Epithelial cell of esophagus (primary cell): ENCODE results near the gene OR8D2.

Experiments
- DNase-seq: peaks from one replicate; pipeline ENCODE4 v3.0.0; 2010; ENCODE audit warnings: low read depth
- H3K4me3 ChIP-seq: 2 replicates; pipeline ENCODE4 v1.5.1; 2011; ENCODE audit warnings: mild to moderate bottlenecking, low read length, control low read depth
- CTCF ChIP-seq: IDR thresholded peaks from 2 replicates; pipeline ENCODE4 v1.5.1; 2011; ENCODE audit warnings: low read depth, mild to moderate bottlenecking, low read length, control low read depth, inconsistent platforms; ENCODE audit not compliant: insufficient read depth; ENCODE audit errors: missing control alignments

Gene OR8D2

GRCh38 chr11:124311269-124311668 lies 8.7 kb downstream of the OR8D2 start:
- no peak for DNase-seq
- H3K4me3 ChIP-seq: no peak overlapping the region
- TF ChIP-seq CTCF: no peak

GRCh38 chr11:124310721-124311120 lies 9.3 kb downstream of the OR8D2 start:
- no peak for TF ChIP-seq CTCF
- H3K4me3 ChIP-seq: no peak overlapping the region
- DNase-seq: peak; percentile 4

- no peak overlapping the region for H3K4me3 ChIP-seq
- no peak for DNase-seq
- no peak for TF ChIP-seq CTCF
These were observed 12.9 kb downstream of the OR8D2 start for GRCh38 chr11:124307093-124307492.

GRCh38 chr11:124302347-124303125 lies 17.5 kb downstream of the OR8D2 start:
- DNase-seq: no peak
- TF ChIP-seq CTCF: no peak
- no peak overlapping the region for H3K4me3 ChIP-seq

- peak; percentile 30 for DNase-seq
- no peak for TF ChIP-seq CTCF
- H3K4me3 ChIP-seq: no peak overlapping the region
These were observed 18.4 kb downstream of the OR8D2 start for GRCh38 chr11:124301548-124301947.

- TF ChIP-seq CTCF: no peak
- no peak overlapping the region for H3K4me3 ChIP-seq
- no peak for DNase-seq
These were observed 22.1 kb downstream of the OR8D2 start for GRCh38 chr11:124297921-124298320.

GRCh38 chr11:124296016-124296415 lies 24.0 kb downstream of the OR8D2 start:
- DNase-seq: no peak
- H3K4me3 ChIP-seq: no peak overlapping the region
- no peak for TF ChIP-seq CTCF
